H1 (cell line): Measurements from ENCODE around the gene LTBP3.

Source experiments
- EGR1 ChIP-seq: IDR thresholded peaks from 2 replicates; pipeline ENCODE4 v1.6.1; 2011; ENCODE audit warnings: low read depth, low read length, borderline replicate concordance
- GABPA ChIP-seq: IDR thresholded peaks from 2 replicates; pipeline ENCODE4 v1.6.1; 2011; ENCODE audit warnings: mild to moderate bottlenecking, low read length, moderate library complexity, borderline replicate concordance; ENCODE audit not compliant: insufficient read depth
- HDAC6 ChIP-seq: IDR thresholded peaks from one replicate; pipeline ENCODE4 v1.7.1; 2012; ENCODE audit warnings: low read depth, mild to moderate bottlenecking, inconsistent platforms, low read length, moderate library complexity
- POLR2A ChIP-seq, 2 experiments: IDR thresholded peaks; 1 replicate in 1 of 2; 2 replicates in 1 of 2; pipeline ENCODE4 v1.6.1; 2011; ENCODE audit warnings: low read depth in 2 of 2, low read length in 2 of 2, mild to moderate bottlenecking in 2 of 2; ENCODE audit errors: control extremely low read depth in 1 of 2
- POLR2AphosphoS5 ChIP-seq: IDR thresholded peaks from 2 replicates; pipeline ENCODE4 v1.6.1; 2011; ENCODE audit warnings: low read depth, low read length
- RXRA ChIP-seq: IDR thresholded peaks from 2 replicates; pipeline ENCODE4 v1.6.1; 2011; ENCODE audit warnings: low read depth, mild to moderate bottlenecking, low read length, moderate library complexity; ENCODE audit not compliant: insufficient read depth
- TF ChIP-seq, protein P1 (sequence below), 3 experiments: IDR thresholded peaks; 1 replicate in 2 of 3; 2 replicates in 1 of 3; pipeline versions ENCODE4 v1.5.1 to v1.6.1; 2011; ENCODE audit warnings: low read length in 3 of 3, mild to moderate bottlenecking in 3 of 3, inconsistent platforms in 2 of 3, low read depth in 1 of 3, moderate library complexity in 1 of 3; ENCODE audit not compliant: insufficient read depth in 1 of 3; ENCODE audit errors: control extremely low read depth in 1 of 3

DNA sequence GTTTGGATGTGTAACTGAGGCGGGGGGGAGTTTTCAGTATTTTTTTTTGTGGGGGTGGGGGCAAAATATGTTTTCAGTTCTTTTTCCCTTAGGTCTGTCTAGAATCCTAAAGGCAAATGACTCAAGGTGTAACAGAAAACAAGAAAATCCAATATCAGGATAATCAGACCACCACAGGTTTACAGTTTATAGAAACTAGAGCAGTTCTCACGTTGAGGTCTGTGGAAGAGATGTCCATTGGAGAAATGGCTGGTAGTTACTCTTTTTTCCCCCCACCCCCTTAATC lies 57.0 kb downstream of the LTBP3 start:
- TF ChIP-seq GABPA (no peak), EGR1 (no peak), POLR2A (IDR thresholded peaks at IDR 0.05; ENCODE audit: control extremely low read depth in 1 of 2, low read depth in 2 of 2, low read length in 2 of 2) (no peak; a peak in 1 of 3 replicates), HDAC6 (no peak), RXRA (no peak), POLR2AphosphoS5 (no peak)
- TF ChIP-seq, protein P1, sequence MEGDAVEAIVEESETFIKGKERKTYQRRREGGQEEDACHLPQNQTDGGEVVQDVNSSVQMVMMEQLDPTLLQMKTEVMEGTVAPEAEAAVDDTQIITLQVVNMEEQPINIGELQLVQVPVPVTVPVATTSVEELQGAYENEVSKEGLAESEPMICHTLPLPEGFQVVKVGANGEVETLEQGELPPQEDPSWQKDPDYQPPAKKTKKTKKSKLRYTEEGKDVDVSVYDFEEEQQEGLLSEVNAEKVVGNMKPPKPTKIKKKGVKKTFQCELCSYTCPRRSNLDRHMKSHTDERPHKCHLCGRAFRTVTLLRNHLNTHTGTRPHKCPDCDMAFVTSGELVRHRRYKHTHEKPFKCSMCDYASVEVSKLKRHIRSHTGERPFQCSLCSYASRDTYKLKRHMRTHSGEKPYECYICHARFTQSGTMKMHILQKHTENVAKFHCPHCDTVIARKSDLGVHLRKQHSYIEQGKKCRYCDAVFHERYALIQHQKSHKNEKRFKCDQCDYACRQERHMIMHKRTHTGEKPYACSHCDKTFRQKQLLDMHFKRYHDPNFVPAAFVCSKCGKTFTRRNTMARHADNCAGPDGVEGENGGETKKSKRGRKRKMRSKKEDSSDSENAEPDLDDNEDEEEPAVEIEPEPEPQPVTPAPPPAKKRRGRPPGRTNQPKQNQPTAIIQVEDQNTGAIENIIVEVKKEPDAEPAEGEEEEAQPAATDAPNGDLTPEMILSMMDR (IDR thresholded peaks at IDR 0.05; ENCODE audit: control extremely low read depth in 1 of 3, insufficient read depth in 1 of 3, low read depth in 1 of 3, low read length in 3 of 3): no peak
